Measurements from ENCODE around the gene PCDHA6.
"Not testable (repeated sequence)": the region's sequence is repeated elsewhere in the genome, so short reads cannot be mapped to it uniquely, and the experiment has no call there.

The PCDHA6 gene

GRCh38 chr5:140827704-140828361, at the start of gene PCDHA6:
TSS of gene PCDHA6 (plus strand) at chr5:140827960. CDS start at chr5:140828092, 132 bp downstream.
- no peak for DNase-seq

- DNase-seq: no peak
These were observed 47.2 kb upstream of the PCDHA6 start for GRCh38 chr5:140780512-140780911.

GRCh38 chr5:140785905-140786686, 41.7 kb upstream of the PCDHA6 start, which contains the start of gene PCDHA1:
TSS of gene PCDHA1 (plus strand) at chr5:140786140.
- no peak for DNase-seq

GRCh38 chr5:140787422-140787821, 40.3 kb upstream of the PCDHA6 start:
- DNase-seq: not testable (repeated sequence)

GRCh38 chr5:140787849-140788504, 39.8 kb upstream of the PCDHA6 start:
- not testable (repeated sequence) for DNase-seq

GRCh38 chr5:140791089-140791488, 36.7 kb upstream of the PCDHA6 start:
- DNase-seq: no peak

- no peak for DNase-seq
These were observed 33.0 kb upstream of the PCDHA6 start, which contains the start of gene PCDHA2 for GRCh38 chr5:140794595-140795258. TSS of gene PCDHA2 (plus strand) at chr5:140794852.

GRCh38 chr5:140795259-140795641, 32.5 kb upstream of the PCDHA6 start:
- DNase-seq: no peak

GRCh38 chr5:140796072-140796717, 31.6 kb upstream of the PCDHA6 start:
- not testable (repeated sequence) for DNase-seq

- DNase-seq: no peak
These were observed 31.1 kb upstream of the PCDHA6 start for GRCh38 chr5:140796718-140797095.

GRCh38 chr5:140800816-140801493, 26.8 kb upstream of the PCDHA6 start, which contains the start of gene PCDHA3:
TSS of gene PCDHA3 (plus strand) at chr5:140801057.
- no peak for DNase-seq

GRCh38 chr5:140801494-140801841, 26.3 kb upstream of the PCDHA6 start:
- DNase-seq: no peak

GRCh38 chr5:140802381-140802780, 25.4 kb upstream of the PCDHA6 start:
- not testable (repeated sequence) for DNase-seq

GRCh38 chr5:140802781-140803271, 24.9 kb upstream of the PCDHA6 start:
- DNase-seq: no peak

- no peak for DNase-seq
These were observed 20.7 kb upstream of the PCDHA6 start, which contains the start of gene PCDHA4 for GRCh38 chr5:140806834-140807775. TSS of gene PCDHA4 (plus strand) at chr5:140807068.

- not testable (repeated sequence) for DNase-seq
These were observed 19.4 kb upstream of the PCDHA6 start for GRCh38 chr5:140808241-140808888.

GRCh38 chr5:140808889-140809291, 18.9 kb upstream of the PCDHA6 start:
- no peak for DNase-seq

GRCh38 chr5:140821375-140822280, 6.1 kb upstream of the PCDHA6 start, which contains the start of gene PCDHA5:
TSS of gene PCDHA5 (plus strand) at chr5:140821613.
- DNase-seq: no peak

- no peak for DNase-seq
These were observed 5.5 kb upstream of the PCDHA6 start for GRCh38 chr5:140822281-140822629.
